ENCODE data around the gene FBXL4.

FBXL4 gene

GRCh38 chr6:98949589-98949988, 1.8 kb upstream of the FBXL4 start:
- Histone ChIP-seq H3K27ac (ENCODE audit: insufficient read depth, low read length, poor library complexity, severe bottlenecking) (no peak overlapping the region), H3K4me3 (ENCODE audit: insufficient read depth, low read depth, low read length, poor library complexity, severe bottlenecking) (no peak overlapping the region)

GRCh38 chr6:98946879-98947410, 801 bp downstream of the FBXL4 start:
- peak overlapping the region; percentile 60 for H3K27ac ChIP-seq (ENCODE audit: insufficient read depth, low read length, poor library complexity, severe bottlenecking)
- peak overlapping the region; percentile 71 for H3K4me3 ChIP-seq (ENCODE audit: insufficient read depth, low read depth, low read length, poor library complexity, severe bottlenecking)
- H3K9me3 ChIP-seq (ENCODE audit: control insufficient read depth, low read length) = no peaks in the 10 kb centered on the region
- DNase-seq = peak in 2 of 3 donors; percentile 16 to 21
- H3K36me3 ChIP-seq (ENCODE audit: control insufficient read depth, insufficient read depth, low read length) = no peaks in the 10 kb centered on the region
- no peaks in the 10 kb centered on the region for H3K27me3 ChIP-seq (replicated peaks; ENCODE audit: control insufficient read depth, insufficient read depth, low read length, poor library complexity, severe bottlenecking)
- peaks cover 10% of the 10 kb centered on the region for H3K4me1 ChIP-seq (ENCODE audit: control insufficient read depth, insufficient read depth, low read length, poor library complexity, severe bottlenecking)

More at GRCh38 chr6:98949589-98949988, 1.8 kb upstream of the FBXL4 start:
- no peak for DNase-seq
- Histone ChIP-seq H3K27me3 (replicated peaks; ENCODE audit: control insufficient read depth, insufficient read depth, low read length, poor library complexity, severe bottlenecking) (no peaks in the 10 kb centered on the region), H3K4me1 (ENCODE audit: control insufficient read depth, insufficient read depth, low read length, poor library complexity, severe bottlenecking) (peaks cover 10% of the 10 kb centered on the region), H3K36me3 (ENCODE audit: control insufficient read depth, insufficient read depth, low read length) (no peaks in the 10 kb centered on the region), H3K9me3 (ENCODE audit: control insufficient read depth, low read length) (no peaks in the 10 kb centered on the region)

GRCh38 chr6:98946266-98946878, 1.4 kb downstream of the FBXL4 start:
- Histone ChIP-seq H3K27ac (ENCODE audit: insufficient read depth, low read length, poor library complexity, severe bottlenecking) (peak overlapping the region; percentile 60), H3K36me3 (ENCODE audit: control insufficient read depth, insufficient read depth, low read length) (no peaks in the 10 kb centered on the region), H3K9me3 (ENCODE audit: control insufficient read depth, low read length) (no peaks in the 10 kb centered on the region), H3K4me3 (ENCODE audit: insufficient read depth, low read depth, low read length, poor library complexity, severe bottlenecking) (peak overlapping the region; percentile 71), H3K27me3 (replicated peaks; ENCODE audit: control insufficient read depth, insufficient read depth, low read length, poor library complexity, severe bottlenecking) (no peaks in the 10 kb centered on the region), H3K4me1 (ENCODE audit: control insufficient read depth, insufficient read depth, low read length, poor library complexity, severe bottlenecking) (peaks cover 10% of the 10 kb centered on the region)
- no peak for DNase-seq

- H3K4me3 ChIP-seq (ENCODE audit: insufficient read depth, low read depth, low read length, poor library complexity, severe bottlenecking) = no peak overlapping the region
Observed at GRCh38 chr6:98945311-98946115, 2.2 kb downstream of the FBXL4 start.

GRCh38 chr6:98944598-98945081, 3.1 kb downstream of the FBXL4 start:
- Histone ChIP-seq H3K4me3 (ENCODE audit: insufficient read depth, low read depth, low read length, poor library complexity, severe bottlenecking) (no peak overlapping the region), H3K9me3 (ENCODE audit: control insufficient read depth, low read length) (no peaks in the 10 kb centered on the region), H3K36me3 (ENCODE audit: control insufficient read depth, insufficient read depth, low read length) (no peaks in the 10 kb centered on the region), H3K27ac (ENCODE audit: insufficient read depth, low read length, poor library complexity, severe bottlenecking) (no peak overlapping the region), H3K4me1 (ENCODE audit: control insufficient read depth, insufficient read depth, low read length, poor library complexity, severe bottlenecking) (peaks cover 10% of the 10 kb centered on the region), H3K27me3 (replicated peaks; ENCODE audit: control insufficient read depth, insufficient read depth, low read length, poor library complexity, severe bottlenecking) (no peaks in the 10 kb centered on the region)
- DNase-seq = no peak

More at GRCh38 chr6:98945311-98946115, 2.2 kb downstream of the FBXL4 start:
- Histone ChIP-seq H3K27me3 (replicated peaks; ENCODE audit: control insufficient read depth, insufficient read depth, low read length, poor library complexity, severe bottlenecking) (no peaks in the 10 kb centered on the region), H3K9me3 (ENCODE audit: control insufficient read depth, low read length) (no peaks in the 10 kb centered on the region), H3K36me3 (ENCODE audit: control insufficient read depth, insufficient read depth, low read length) (no peaks in the 10 kb centered on the region), H3K4me1 (ENCODE audit: control insufficient read depth, insufficient read depth, low read length, poor library complexity, severe bottlenecking) (peaks cover 10% of the 10 kb centered on the region), H3K27ac (ENCODE audit: insufficient read depth, low read length, poor library complexity, severe bottlenecking) (no peak overlapping the region)
- DNase-seq = no peak

GRCh38 chr6:98944168-98944567, 3.6 kb downstream of the FBXL4 start:
- Histone ChIP-seq H3K36me3 (ENCODE audit: control insufficient read depth, insufficient read depth, low read length) (no peaks in the 10 kb centered on the region), H3K9me3 (ENCODE audit: control insufficient read depth, low read length) (no peaks in the 10 kb centered on the region), H3K27ac (ENCODE audit: insufficient read depth, low read length, poor library complexity, severe bottlenecking) (no peak overlapping the region), H3K4me1 (ENCODE audit: control insufficient read depth, insufficient read depth, low read length, poor library complexity, severe bottlenecking) (peaks cover 10% of the 10 kb centered on the region), H3K4me3 (ENCODE audit: insufficient read depth, low read depth, low read length, poor library complexity, severe bottlenecking) (no peak overlapping the region), H3K27me3 (replicated peaks; ENCODE audit: control insufficient read depth, insufficient read depth, low read length, poor library complexity, severe bottlenecking) (no peaks in the 10 kb centered on the region)
- no peak for DNase-seq

GRCh38 chr6:98942263-98942803, 5.4 kb downstream of the FBXL4 start:
- DNase-seq = no peak
- H3K4me3 ChIP-seq (ENCODE audit: insufficient read depth, low read depth, low read length, poor library complexity, severe bottlenecking) = no peak overlapping the region
- H3K9me3 ChIP-seq (ENCODE audit: control insufficient read depth, low read length) = no peaks in the 10 kb centered on the region
- no peak overlapping the region for H3K27ac ChIP-seq (ENCODE audit: insufficient read depth, low read length, poor library complexity, severe bottlenecking)
- no peaks in the 10 kb centered on the region for H3K27me3 ChIP-seq (replicated peaks; ENCODE audit: control insufficient read depth, insufficient read depth, low read length, poor library complexity, severe bottlenecking)
- no peaks in the 10 kb centered on the region for H3K36me3 ChIP-seq (ENCODE audit: control insufficient read depth, insufficient read depth, low read length)
- peaks cover 14% of the 10 kb centered on the region for H3K4me1 ChIP-seq (ENCODE audit: control insufficient read depth, insufficient read depth, low read length, poor library complexity, severe bottlenecking)

GRCh38 chr6:98941319-98941718, 6.4 kb downstream of the FBXL4 start:
- no peaks in the 10 kb centered on the region for H3K27me3 ChIP-seq (replicated peaks; ENCODE audit: control insufficient read depth, insufficient read depth, low read length, poor library complexity, severe bottlenecking)
- H3K4me1 ChIP-seq (ENCODE audit: control insufficient read depth, insufficient read depth, low read length, poor library complexity, severe bottlenecking) = peaks cover 8% of the 10 kb centered on the region
- DNase-seq = no peak
- H3K27ac ChIP-seq (ENCODE audit: insufficient read depth, low read length, poor library complexity, severe bottlenecking) = no peak overlapping the region
- no peaks in the 10 kb centered on the region for H3K9me3 ChIP-seq (ENCODE audit: control insufficient read depth, low read length)
- H3K4me3 ChIP-seq (ENCODE audit: insufficient read depth, low read depth, low read length, poor library complexity, severe bottlenecking) = no peak overlapping the region
- H3K36me3 ChIP-seq (ENCODE audit: control insufficient read depth, insufficient read depth, low read length) = no peaks in the 10 kb centered on the region

GRCh38 chr6:98937351-98937750, 10.4 kb downstream of the FBXL4 start:
- Histone ChIP-seq H3K36me3 (ENCODE audit: control insufficient read depth, insufficient read depth, low read length) (no peaks in the 10 kb centered on the region), H3K4me3 (ENCODE audit: insufficient read depth, low read depth, low read length, poor library complexity, severe bottlenecking) (no peak overlapping the region), H3K9me3 (ENCODE audit: control insufficient read depth, low read length) (no peaks in the 10 kb centered on the region), H3K4me1 (ENCODE audit: control insufficient read depth, insufficient read depth, low read length, poor library complexity, severe bottlenecking) (peaks cover 5% of the 10 kb centered on the region), H3K27ac (ENCODE audit: insufficient read depth, low read length, poor library complexity, severe bottlenecking) (no peak overlapping the region), H3K27me3 (replicated peaks; ENCODE audit: control insufficient read depth, insufficient read depth, low read length, poor library complexity, severe bottlenecking) (no peaks in the 10 kb centered on the region)
- DNase-seq = no peak

- no peak overlapping the region for H3K4me3 ChIP-seq (ENCODE audit: insufficient read depth, low read depth, low read length, poor library complexity, severe bottlenecking)
- H3K27me3 ChIP-seq (replicated peaks; ENCODE audit: control insufficient read depth, insufficient read depth, low read length, poor library complexity, severe bottlenecking) = no peaks in the 10 kb centered on the region
- no peak overlapping the region for H3K27ac ChIP-seq (ENCODE audit: insufficient read depth, low read length, poor library complexity, severe bottlenecking)
- H3K9me3 ChIP-seq (ENCODE audit: control insufficient read depth, low read length) = no peaks in the 10 kb centered on the region
- no peaks in the 10 kb centered on the region for H3K36me3 ChIP-seq (ENCODE audit: control insufficient read depth, insufficient read depth, low read length)
- no peak for DNase-seq
- H3K4me1 ChIP-seq (ENCODE audit: control insufficient read depth, insufficient read depth, low read length, poor library complexity, severe bottlenecking) = no peaks in the 10 kb centered on the region
Observed at GRCh38 chr6:98932381-98932780, 15.4 kb downstream of the FBXL4 start.
